HG03064 (cell line): ENCODE results near the gene CDK15.

Source experiments
- ATAC-seq: cut with Tn5 transposase; IDR thresholded peaks from one replicate; pipeline ENCODE4 v1.9.1; 2021; ENCODE audit warnings: low read depth; ENCODE audit not compliant: unreplicated experiment

CDK15 gene

GRCh38 chr2:201931475-201931874, 125.1 kb downstream of the CDK15 start:
- no peak for ATAC-seq

GRCh38 chr2:201931951-201932350, 125.6 kb downstream of the CDK15 start:
- ATAC-seq, result no peak

DNA sequence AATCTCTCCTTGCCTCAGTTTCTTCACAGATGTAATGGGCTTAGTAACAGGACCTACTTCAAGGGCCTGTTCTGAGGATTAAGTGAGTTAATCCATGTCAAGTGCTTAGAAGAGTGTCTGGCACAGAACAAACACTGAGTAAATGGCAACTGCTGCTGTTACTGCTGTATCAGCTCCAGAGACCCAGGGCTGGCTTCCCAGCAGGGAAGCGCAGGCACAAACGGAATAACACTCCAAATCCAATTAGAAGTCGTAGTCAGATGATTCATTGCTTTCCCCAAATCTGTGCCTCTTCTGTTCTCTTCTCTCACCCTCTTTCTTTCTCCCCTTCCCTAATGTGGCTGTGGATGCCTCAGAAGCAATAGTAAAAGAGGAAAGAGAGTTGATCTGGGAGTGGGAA, 126.2 kb downstream of the CDK15 start:
- ATAC-seq, result no peak

DNA sequence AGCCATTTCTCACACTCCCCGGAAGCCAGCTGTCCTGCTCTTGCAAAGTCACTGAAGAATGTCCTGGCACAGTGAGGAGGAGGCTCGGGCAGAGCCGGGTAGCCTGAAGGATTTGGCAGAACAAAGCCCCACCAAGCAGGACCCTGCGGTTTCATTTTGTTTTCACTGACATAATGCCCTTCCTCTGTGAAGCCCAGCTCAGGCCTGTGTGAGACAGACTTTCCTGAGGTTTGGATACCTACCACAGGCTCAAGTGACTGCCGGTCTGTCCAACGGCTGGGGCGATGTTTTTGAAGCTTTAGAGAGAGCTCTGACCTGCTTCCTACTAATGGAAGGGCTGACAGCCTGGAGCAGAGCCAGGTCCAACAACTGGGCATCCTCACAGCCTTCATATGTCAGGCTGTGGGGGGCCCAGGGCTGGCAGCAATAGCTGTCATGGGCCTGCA, 127.5 kb downstream of the CDK15 start:
- ATAC-seq, result no peak

DNA sequence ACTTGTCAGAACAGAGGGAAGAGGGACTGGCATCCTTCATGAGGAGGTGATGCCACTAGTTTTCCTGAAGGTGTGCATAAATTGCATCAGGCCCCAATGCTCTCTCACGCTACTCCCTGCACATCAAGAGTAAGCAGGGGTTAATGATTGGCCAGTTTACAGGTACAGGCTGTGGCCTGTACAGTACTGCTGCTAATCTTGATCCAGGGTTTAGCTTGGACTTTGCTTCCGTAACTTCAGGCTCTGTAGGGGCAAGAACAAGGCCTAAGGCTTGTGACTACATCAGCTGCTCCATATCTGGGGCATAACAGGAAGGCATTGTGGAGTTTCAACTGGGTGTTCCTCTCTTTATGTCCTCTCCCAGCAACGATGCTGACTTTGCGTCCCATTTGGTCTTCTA, 130.5 kb downstream of the CDK15 start:
- no peak for ATAC-seq

DNA sequence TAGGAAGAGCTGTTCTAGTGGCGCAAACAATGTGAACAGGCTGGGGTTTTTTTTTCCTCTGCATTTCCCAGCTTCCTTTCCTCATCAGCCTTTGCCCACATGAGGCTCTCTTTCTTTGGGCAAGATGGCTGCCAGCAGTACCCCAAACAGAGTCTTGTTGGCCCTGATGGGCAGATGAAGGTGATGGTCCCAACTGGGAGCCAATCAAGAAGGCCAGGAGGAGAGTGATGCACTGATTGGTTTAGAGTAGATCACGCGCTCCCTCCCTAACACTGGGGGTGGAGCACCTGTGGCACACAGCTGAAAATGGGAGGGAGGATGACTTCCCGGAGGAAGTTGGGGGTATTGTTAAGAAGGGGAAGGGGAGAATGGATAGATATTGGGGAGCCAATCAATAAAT, 131.0 kb downstream of the CDK15 start:
- ATAC-seq, result no peak

GRCh38 chr2:201938156-201938775, 131.9 kb downstream of the CDK15 start:
- ATAC-seq, result no peak

DNA sequence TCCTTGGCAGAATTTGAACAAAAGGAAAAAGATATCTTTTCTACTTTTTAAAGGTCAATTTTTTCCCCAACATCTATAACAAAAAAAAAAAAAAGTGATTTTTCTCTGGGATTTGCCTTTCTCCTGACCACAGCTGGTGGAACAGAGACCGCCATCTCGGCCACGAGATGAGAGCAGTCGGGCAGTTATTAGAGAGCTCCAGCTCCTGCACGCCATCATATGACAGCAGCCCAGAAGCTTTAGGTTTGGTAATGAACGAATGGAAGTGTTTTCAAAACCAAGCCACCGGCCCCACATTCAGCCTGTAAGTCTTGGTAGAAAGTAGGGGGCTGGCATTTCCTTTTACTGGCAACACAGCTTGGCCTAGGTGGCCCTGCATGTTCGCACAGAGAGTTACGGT, 132.4 kb downstream of the CDK15 start:
- no peak for ATAC-seq

- ATAC-seq, result no peak
Measured at GRCh38 chr2:201939453-201939941, 133.2 kb downstream of the CDK15 start.

- ATAC-seq, result no peak
Measured at GRCh38 chr2:201942531-201942930, 136.2 kb downstream of the CDK15 start.
